SK-N-SH treated with all-trans-retinoic acid at 6 μM for 48 hours (cell line): ENCODE measurements around the gene ADGRB3.

Experiments
- ARNTL ChIP-seq: fragments of 450-650 bp; formaldehyde crosslinking; IDR thresholded peaks from 2 replicates; pipeline ENCODE4 v1.5.0; 2020; ENCODE audit warnings: low read depth, mild to moderate bottlenecking, moderate library complexity, borderline replicate concordance
- ESRRG ChIP-seq: fragments of 250-450 bp; sonication (Bioruptor Pico); IDR thresholded peaks from 2 replicates; pipeline ENCODE4 v1.6.1; 2021; ENCODE audit warnings: mild to moderate bottlenecking
- PPARA ChIP-seq: fragments of 250-450 bp; sonication (Bioruptor Pico); IDR thresholded peaks from 2 replicates; pipeline ENCODE4 v1.5.0; 2020; ENCODE audit warnings: mild to moderate bottlenecking, borderline replicate concordance
- RARB ChIP-seq: fragments of 250-450 bp; sonication (Bioruptor Pico); IDR thresholded peaks from 2 replicates; pipeline ENCODE4 v1.8.0; 2021; ENCODE audit warnings: mild to moderate bottlenecking, moderate library complexity
- ZC3H10 ChIP-seq: fragments of 250-450 bp; sonication (Bioruptor Pico); IDR thresholded peaks from 2 replicates; pipeline ENCODE4 v1.5.1; 2021; ENCODE audit warnings: mild to moderate bottlenecking, moderate library complexity
- ZFP3 ChIP-seq: fragments of 250-450 bp; sonication (Bioruptor Pico); IDR thresholded peaks from 2 replicates; pipeline ENCODE4 v1.5.0; 2020; ENCODE audit warnings: mild to moderate bottlenecking, moderate library complexity
- ZFP30 ChIP-seq: fragments of 450-650 bp; formaldehyde crosslinking; IDR thresholded peaks from 2 replicates; pipeline ENCODE4 v1.5.0; 2022; ENCODE audit warnings: mild to moderate bottlenecking, moderate library complexity
- ZNF8 ChIP-seq: fragments of 450-650 bp; formaldehyde crosslinking; IDR thresholded peaks from 2 replicates; pipeline ENCODE4 v1.5.0; 2020; ENCODE audit warnings: mild to moderate bottlenecking, moderate library complexity

GRCh38 chr6:68689910-68690309, 54.8 kb downstream of the ADGRB3 start:
- TF ChIP-seq PPARA (CRISPR knock-in tag) (no peak), ESRRG (CRISPR knock-in tag) (no peak), ZNF8 (CRISPR knock-in tag) (no peak), ZC3H10 (CRISPR knock-in tag) (no peak), ZFP30 (CRISPR knock-in tag) (no peak), ZFP3 (CRISPR knock-in tag) (no peak), RARB (CRISPR knock-in tag) (no peak), ARNTL (CRISPR knock-in tag) (no peak)
